HuH-7 (cell line): ENCODE data around the gene DDRGK1.

Experiments
- DNase-seq: peaks from one replicate; pipeline ENCODE4 v3.0.0; 2011; ENCODE audit warnings: low spot score

Gene DDRGK1

GRCh38 chr20:3235666-3236324, 31.3 kb upstream of the DDRGK1 start:
- no peak for DNase-seq

DNA sequence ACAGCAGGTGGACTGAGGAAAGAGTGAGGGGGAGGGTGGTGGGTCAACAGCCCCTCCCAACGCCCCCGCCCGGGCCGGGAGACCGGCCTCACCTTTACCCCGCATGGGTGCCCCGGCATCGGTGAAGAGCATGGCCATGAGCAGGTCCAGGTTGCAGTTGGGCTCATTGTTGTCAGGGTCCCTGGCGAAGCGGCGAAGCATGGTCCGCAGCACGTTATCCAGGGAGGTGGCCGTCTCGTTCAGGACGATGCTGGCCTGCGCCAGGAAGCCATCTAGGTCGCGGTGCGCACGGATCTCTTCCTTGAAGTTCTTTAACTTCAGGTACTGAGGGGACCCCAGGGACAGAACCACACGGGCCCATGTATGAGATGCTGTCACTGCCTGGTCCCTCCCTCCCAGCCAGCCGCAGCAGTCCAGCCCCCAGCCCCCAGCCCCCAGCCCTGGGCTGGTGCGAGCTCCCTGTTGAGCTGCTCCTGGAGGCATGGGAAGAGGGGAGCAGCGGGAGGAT, 29.6 kb upstream of the DDRGK1 start:
- no peak for DNase-seq

- no peak for DNase-seq
Observed at GRCh38 chr20:3233131-3233990, 28.9 kb upstream of the DDRGK1 start.

GRCh38 chr20:3231889-3232588, 27.6 kb upstream of the DDRGK1 start:
- DNase-seq, result no peak

DNA sequence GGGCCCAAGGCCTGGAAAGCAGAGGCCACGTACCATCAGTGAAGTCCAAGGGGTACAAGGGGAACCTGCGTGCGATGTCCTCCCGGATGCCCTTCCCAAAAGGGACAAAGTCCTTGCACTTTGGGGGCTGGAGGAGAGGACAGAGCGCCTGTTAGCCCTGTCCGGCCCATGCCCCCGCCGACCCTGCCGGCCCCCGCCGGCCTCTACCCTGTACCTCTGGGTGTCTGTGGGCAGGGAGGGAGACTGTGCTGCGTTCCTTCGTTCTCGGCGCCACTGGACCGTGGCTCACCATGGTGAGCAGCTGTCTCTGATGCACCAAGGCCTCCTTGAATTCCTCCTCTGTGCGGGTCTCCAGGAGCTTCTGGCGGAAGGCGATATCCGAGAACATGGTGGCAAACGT, 26.6 kb upstream of the DDRGK1 start:
- no peak for DNase-seq

DNA sequence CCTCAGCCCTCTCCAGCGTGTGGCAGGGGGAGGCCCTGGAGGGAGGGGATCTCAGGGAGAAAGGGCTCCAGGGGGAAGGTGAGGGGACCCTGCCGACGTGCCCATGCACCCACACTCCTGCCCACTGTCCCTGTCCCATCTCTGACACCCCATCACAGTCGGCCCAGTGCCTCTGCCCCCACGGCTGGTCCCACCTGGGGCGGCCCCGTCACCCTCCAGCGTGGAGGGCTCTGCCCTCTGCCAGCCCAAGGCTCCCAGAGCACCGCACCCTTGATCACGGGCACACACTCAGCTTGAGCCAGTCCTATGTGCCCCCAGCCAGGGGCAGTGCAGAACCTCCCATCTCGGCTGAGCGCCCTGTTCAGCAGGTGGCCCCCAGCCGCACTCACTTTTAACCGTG, 25.3 kb upstream of the DDRGK1 start:
- DNase-seq, result no peak

DNA sequence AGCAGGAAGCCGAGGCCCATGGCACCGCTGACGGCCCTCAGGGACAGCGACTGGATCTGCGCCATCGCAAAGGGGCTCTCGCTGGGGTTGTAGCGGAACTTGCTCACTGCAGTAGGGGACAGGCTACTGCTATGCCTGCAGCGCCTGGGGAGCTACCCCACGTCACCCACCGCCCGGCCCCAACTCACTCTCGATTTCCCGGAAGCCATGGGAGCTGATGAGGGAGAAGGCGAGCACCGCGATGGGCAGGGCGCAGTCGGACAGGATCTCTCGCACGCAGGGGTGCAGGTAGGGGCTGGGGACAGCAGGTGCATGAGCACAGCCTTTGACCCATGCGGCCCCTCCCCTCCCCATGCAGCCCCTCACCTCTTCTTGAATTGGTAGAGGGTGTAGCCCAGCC, 24.7 kb upstream of the DDRGK1 start:
- no peak for DNase-seq

GRCh38 chr20:3228750-3229032, 24.2 kb upstream of the DDRGK1 start:
- no peak for DNase-seq

DNA sequence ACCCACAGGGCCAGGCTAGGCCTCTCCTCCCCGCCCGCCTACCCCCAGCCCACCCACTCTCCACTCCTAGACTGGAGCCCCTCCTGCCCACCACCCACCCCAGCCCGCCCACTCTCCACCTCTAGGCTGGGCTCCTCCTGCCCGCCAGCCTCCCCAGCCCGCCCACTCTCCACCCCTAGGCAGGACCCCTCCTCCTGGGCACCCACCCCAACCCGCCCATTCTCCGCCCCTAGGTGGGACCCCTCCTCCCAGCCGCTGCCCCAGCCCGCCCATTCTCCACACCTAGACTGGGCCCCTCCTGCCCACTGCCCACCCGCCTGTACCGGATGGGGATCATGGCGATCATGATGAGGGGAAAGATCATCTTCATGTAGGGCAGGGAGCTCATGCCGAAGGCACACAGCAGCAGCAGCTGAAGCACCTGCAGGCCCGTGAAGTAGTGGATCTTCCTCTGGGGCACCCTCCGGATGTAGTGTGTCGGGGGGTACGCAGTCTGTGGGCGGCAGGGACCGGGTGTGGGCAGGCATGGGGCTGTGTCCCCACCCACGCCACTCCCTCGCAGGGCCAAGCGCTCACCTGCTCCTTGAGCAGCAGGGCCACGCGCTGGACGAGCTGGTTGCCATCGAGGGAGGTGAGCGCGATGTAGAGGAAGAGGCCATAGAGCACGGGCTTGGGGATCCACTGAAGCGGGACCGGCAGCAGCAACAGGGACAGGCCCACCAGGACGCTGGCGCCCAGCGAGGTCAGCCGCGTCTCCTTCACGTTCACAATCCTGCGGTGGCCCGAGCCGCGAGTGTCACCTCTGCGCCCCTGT, 23.7 kb upstream of the DDRGK1 start:
- DNase-seq, result no peak

DNA sequence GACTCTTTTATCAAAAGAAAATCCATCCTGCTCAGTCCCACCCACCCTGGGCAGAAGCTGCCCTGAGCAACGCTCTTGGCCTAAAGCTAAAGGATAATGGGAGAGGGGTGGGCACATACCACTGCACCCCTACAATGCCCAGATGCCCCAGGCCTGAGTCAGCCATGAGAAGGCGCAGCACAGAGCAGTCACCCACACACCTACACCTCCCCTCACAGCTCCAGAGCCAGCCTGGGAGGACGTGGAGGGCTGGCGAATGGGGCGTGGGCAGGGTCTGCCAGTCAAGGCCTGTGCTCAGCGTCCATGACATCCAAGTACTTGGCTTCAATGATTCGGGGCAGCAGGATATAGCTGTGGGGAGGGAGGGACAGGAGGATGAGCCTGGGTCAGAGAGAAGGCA, 23.0 kb upstream of the DDRGK1 start:
- DNase-seq, result no peak

- no peak for DNase-seq
Observed at GRCh38 chr20:3226864-3227263, 22.4 kb upstream of the DDRGK1 start.

GRCh38 chr20:3226093-3226492, 21.6 kb upstream of the DDRGK1 start:
- DNase-seq, result no peak

DNA sequence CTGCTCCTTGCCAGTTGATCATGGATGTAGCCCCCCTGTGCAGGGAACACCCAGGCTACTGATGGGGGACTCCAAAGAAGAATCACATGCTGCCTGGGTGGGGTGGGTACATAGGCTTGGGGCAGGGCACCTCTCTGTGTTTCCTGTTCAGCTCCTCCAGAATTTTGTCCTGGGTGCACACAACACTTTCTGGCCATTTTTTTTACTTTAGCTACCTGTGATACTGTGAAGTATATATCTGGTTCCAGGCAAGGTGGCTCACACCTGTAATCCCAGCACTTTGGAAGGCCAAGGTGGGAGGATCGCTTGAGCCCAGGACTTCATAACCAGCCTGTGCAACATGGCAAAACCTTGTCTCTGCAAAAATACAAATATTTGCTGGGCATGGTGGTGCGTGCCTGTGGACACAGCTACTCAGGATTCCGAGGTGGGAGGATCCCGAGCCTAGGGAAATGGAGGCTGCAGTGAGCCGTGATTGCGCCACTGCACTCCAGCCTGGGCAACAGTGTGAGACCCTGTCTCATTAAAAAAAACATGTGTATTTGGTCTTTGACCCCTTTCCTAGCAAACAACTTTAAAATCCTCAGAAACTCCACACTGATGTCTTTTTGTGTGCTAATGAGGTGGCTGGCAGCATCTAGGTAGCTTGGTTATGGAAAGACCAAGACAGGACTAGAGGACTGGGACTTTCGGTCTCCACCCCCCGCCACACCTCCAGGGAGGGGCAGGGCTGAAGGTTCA, 20.4 kb upstream of the DDRGK1 start:
- no peak for DNase-seq

DNA sequence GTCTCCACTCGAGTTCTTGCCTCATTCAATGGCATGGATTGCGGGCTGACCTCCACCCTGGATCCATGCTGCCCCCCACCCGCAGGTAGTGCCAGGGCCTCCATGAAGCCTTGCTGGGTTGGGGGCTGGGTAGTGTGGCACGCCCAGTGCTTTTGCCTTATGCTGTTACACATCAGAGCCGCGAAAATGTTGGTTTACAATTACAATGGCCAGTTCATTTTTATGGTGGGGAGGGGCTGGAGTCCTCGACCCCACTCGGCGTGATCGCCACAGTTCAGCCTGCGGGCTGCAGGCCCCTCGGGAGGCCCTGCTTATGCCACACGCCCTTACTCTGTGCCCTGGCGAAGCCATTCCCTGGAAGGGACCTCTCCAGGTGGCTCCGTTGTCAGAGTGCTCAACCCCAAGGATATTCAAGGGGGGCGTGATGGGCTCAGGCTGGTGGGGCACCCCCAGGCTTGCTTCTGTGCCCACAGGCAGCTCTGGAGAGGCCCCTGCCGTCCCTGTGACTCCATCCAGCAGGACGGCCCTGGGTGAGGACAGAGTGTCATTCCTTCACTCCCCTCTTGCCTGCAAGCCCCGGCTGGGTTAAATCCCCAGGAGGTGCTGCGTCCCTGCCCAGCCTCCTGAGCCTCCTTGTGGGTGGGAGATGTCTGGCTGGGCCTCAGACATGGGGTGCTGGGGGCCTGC, 19.7 kb upstream of the DDRGK1 start:
- no peak for DNase-seq

DNA sequence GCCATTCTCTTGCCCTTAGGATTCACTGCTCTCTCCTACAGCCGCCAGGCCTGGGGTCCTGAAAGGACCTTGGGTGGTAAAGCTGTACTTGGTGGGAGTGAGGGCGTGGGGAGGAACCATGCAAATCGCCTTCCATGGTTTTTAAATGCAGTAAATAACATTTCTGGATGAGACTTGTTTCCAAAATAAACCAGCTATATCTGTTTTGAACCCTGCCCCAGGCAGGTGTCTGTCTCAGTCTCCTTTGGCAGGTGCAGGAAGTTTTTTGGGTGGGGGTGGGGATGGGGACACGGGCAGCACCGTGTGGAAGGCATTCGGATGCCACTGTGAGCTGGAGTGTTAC, 19.1 kb upstream of the DDRGK1 start:
- no peak for DNase-seq

GRCh38 chr20:3222635-3223600, 18.4 kb upstream of the DDRGK1 start:
- peak; percentile 71 for DNase-seq

DNA sequence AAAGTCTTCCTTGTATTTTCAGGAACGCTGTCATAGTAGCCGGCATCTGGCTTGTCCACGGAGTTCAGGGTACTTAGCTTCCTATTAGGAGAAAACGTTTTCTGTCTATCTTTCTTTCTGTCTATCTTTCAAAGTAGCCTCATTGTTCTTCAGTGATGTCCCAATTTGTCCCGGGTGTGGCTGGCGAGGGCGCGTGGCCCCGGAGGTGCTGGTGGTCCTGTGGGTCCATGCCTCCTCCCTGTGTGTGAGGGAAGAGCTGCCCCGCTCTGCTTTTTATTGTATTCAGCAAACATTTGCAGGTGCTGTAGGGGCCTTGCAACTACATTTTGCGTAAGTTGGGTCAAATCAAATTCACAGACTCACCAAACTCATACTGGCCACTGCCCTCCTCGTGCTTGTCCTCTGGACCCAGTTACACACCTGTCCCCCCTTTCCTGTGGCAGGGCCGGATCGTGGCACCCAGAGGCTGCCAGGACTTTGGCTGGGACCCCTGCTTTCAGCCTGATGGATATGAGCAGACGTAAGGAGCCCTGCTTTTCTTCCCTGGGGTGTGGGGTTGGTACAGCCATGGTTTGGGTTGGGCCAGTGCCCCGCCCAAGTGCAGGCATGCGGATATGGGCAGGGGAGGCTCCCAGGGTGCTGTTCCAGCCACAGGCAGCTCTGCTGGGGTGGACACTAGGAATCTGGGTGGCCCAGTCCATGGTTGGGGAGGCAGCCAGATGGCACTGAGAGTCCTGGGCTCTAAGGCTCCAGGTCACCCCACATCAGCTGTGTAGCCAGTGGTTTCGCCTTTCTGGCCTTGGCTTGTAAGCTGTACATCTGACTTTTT, 17.1 kb upstream of the DDRGK1 start:
- no peak for DNase-seq

DNA sequence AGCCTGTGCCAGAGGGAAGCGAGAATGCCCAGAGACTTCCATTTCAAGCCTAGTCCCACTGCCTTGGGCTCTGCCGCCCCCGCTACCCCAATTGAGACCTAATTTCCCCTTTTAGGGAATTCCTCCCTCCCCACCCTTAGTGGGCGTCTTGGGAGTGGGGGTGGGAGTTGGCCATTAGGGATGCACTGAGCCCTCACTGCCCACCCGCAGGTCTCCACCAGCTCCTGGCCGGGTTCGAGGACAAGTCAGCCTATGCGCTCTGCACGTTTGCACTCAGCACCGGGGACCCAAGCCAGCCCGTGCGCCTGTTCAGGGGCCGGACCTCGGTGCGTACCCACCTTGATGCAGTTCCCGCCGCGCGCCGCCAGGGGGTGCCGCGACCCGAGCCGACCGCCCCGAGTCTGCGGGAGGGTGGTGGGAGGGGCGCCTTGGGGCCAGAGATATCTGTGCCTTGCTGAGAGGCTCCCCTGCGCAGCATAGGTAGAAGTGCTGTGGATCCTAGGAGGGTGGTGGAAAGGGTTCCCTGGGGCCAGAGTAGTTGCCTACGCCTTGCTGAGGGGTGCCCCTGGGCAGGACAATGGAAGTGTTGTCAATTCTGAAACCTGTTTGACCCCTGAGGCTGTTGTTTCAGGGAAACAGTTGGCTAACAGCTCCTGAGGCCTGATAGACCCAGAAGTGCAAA, 14.0 kb upstream of the DDRGK1 start:
- DNase-seq, result peak; percentile 93
